MCF 10A (cell line): ENCODE measurements around the gene IL22RA2. TPM values are rescaled to one million over a fixed set of nuclear protein-coding genes. Genes with fewer than 3 reads are reported as not detected.

Source experiments
- total RNA-seq: library from RNA; stranded (reverse); gene quantifications from 2 replicates; pipeline ENCODE4 v1.2.3, GENCODE V29; 2022

Gene IL22RA2
- total RNA-seq, 1 experiment from 2014 or later = not detected

Other genes with a start within 250 kb of the IL22RA2 start
- 0.23 and 0.37 TPM in 2 replicates for gene IL20RA, start 128.7 kb downstream of the IL22RA2 start, total RNA-seq
- 57.9 and 58.4 TPM in 2 replicates for gene IFNGR1, start 45.7 kb upstream of the IL22RA2 start, total RNA-seq